DND-41 (cell line): ENCODE data around the gene CLMP.

ENCODE experiments used
- ATAC-seq: fragments of 200-7000 bp; cut with Tn5 transposase; 3 replicates; pipeline ENCODE4 v1.9.1; 2021; ENCODE audit warnings: low read depth; ENCODE audit not compliant: insufficient read depth
- DNase-seq: peaks from one replicate; pipeline ENCODE4 v3.0.0-alpha.2; 2020
- H2AFZ ChIP-seq: 2 replicates; pipeline ENCODE4 v1.6.0; 2012; ENCODE audit warnings: low read depth, low read length
- H3K27ac ChIP-seq: 2 replicates; pipeline ENCODE4 v1.5.1; 2012; ENCODE audit warnings: low read length, inconsistent platforms
- H3K27me3 ChIP-seq: fragments of 200-600 bp; sonication (generic); 2 replicates; pipeline ENCODE4 v1.6.0; 2012; ENCODE audit warnings: low read length, mild to moderate bottlenecking, inconsistent platforms; ENCODE audit not compliant: insufficient read depth, poor library complexity
- H3K36me3 ChIP-seq: 2 replicates; pipeline ENCODE4 v1.5.1; 2012; ENCODE audit warnings: low read length, inconsistent platforms; ENCODE audit not compliant: insufficient read depth
- H3K4me1 ChIP-seq: 2 replicates; pipeline ENCODE4 v1.5.1; 2012; ENCODE audit warnings: mild to moderate bottlenecking, low read length; ENCODE audit not compliant: insufficient read depth
- H3K4me2 ChIP-seq: 2 replicates; pipeline ENCODE4 v1.6.0; 2012; ENCODE audit warnings: mild to moderate bottlenecking, moderate library complexity, low read length, inconsistent platforms; ENCODE audit not compliant: insufficient read depth
- H3K4me3 ChIP-seq, 2 experiments: fragments of 200-600 bp in 1 of 2; shearing (Covaris generic) in 1 of 2; 2 replicates each; pipeline ENCODE4 v1.5.1; 2012 to 2016; ENCODE audit warnings: inconsistent platforms in 2 of 2, low read length in 2 of 2, mild to moderate bottlenecking in 2 of 2, low read depth in 1 of 2, moderate library complexity in 1 of 2
- H3K79me2 ChIP-seq: 2 replicates; pipeline ENCODE4 v1.6.0; 2012; ENCODE audit warnings: low read length, inconsistent platforms; ENCODE audit not compliant: insufficient read depth
- H3K9ac ChIP-seq: 2 replicates; pipeline ENCODE4 v1.6.0; 2012; ENCODE audit warnings: low read depth, mild to moderate bottlenecking, inconsistent platforms, low read length, moderate library complexity
- H3K9me3 ChIP-seq: 2 replicates; pipeline ENCODE4 v1.5.1; 2012; ENCODE audit warnings: low read length, moderate library complexity, mild to moderate bottlenecking, inconsistent platforms; ENCODE audit not compliant: insufficient read depth, severe bottlenecking
- H4K20me1 ChIP-seq: 2 replicates; pipeline ENCODE4 v1.6.0; 2012; ENCODE audit warnings: low read length; ENCODE audit not compliant: insufficient read depth
- EZH2 ChIP-seq: IDR thresholded peaks from 3 replicates; pipeline ENCODE4 v1.6.1; 2012; ENCODE audit warnings: borderline replicate concordance, low read depth, mild to moderate bottlenecking, moderate library complexity, low read length, inconsistent platforms; ENCODE audit not compliant: severe bottlenecking
- TF ChIP-seq, protein P1 (sequence below): IDR thresholded peaks from 2 replicates; pipeline ENCODE4 v1.5.1; 2012; ENCODE audit warnings: borderline replicate concordance, low read length, moderate library complexity, mild to moderate bottlenecking; ENCODE audit not compliant: poor library complexity, severe bottlenecking; ENCODE audit errors: extremely low read depth

CLMP gene

DNA sequence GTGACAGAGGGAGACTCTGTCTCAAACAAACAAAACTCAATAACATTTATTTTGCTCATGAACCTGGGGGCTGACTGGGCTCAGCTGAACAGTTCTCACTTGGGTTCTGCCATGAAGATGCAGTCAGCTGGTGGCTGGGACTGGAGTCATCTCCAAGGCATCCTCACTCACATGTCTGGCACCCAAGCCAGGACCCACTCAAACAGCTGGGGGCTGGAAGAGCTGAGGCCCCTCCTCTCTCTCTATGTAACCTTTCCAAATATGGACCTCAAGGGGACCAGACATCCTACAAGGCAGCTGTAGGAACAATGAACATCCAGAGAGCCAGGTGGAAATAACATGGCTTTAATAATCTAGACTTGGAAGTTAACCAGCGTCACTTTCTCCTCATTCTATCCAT, 149.9 kb downstream of the CLMP start:
- Histone ChIP-seq H3K4me2 (no peak overlapping the region), H3K79me2 (no peaks in the 10 kb centered on the region), H2AFZ (no peak overlapping the region), H3K36me3 (no peaks in the 10 kb centered on the region), H3K27ac (no peak overlapping the region), H4K20me1 (no peaks in the 10 kb centered on the region), H3K27me3 (no peaks in the 10 kb centered on the region), H3K4me1 (no peaks in the 10 kb centered on the region), H3K9me3 (no peaks in the 10 kb centered on the region), H3K9ac (no peak overlapping the region), H3K4me3 (no peak overlapping the region)
- TF ChIP-seq, protein P1, sequence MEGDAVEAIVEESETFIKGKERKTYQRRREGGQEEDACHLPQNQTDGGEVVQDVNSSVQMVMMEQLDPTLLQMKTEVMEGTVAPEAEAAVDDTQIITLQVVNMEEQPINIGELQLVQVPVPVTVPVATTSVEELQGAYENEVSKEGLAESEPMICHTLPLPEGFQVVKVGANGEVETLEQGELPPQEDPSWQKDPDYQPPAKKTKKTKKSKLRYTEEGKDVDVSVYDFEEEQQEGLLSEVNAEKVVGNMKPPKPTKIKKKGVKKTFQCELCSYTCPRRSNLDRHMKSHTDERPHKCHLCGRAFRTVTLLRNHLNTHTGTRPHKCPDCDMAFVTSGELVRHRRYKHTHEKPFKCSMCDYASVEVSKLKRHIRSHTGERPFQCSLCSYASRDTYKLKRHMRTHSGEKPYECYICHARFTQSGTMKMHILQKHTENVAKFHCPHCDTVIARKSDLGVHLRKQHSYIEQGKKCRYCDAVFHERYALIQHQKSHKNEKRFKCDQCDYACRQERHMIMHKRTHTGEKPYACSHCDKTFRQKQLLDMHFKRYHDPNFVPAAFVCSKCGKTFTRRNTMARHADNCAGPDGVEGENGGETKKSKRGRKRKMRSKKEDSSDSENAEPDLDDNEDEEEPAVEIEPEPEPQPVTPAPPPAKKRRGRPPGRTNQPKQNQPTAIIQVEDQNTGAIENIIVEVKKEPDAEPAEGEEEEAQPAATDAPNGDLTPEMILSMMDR = no peak
- TF ChIP-seq EZH2 = no peak
- ATAC-seq = 0 out of 3 replicates have a peak, but pooled peaks have one; percentile 19
- DNase-seq = no peak

DNA sequence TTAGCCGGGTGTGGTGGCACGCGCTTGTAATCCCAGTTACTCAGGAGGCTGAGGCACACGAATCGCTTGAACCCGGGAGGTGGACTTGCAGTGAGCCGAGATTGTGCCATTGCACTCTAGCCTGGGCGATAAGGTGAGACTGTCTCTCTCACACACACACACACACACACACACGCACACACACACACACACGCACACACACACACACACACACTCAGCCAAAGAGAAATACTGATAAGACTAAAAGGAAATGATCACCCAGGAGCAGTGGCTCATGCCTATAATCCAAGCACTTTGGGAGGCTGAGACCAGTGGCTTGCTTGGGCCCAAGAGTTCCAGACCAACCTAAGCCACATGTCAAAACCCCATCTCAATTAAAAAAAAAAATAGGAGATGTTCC, 153.9 kb downstream of the CLMP start:
- no peaks in the 10 kb centered on the region for H3K36me3 ChIP-seq
- H3K79me2 ChIP-seq = no peaks in the 10 kb centered on the region
- no peaks in the 10 kb centered on the region for H3K4me1 ChIP-seq
- no peak overlapping the region for H2AFZ ChIP-seq
- H3K4me3 ChIP-seq = no peak overlapping the region
- no peaks in the 10 kb centered on the region for H3K9me3 ChIP-seq
- no peak overlapping the region for H3K9ac ChIP-seq
- ATAC-seq (no peak), DNase-seq (no peak)
- H4K20me1 ChIP-seq = no peaks in the 10 kb centered on the region
- TF ChIP-seq, protein P1 = no peak
- TF ChIP-seq EZH2 = no peak
- no peak overlapping the region for H3K27ac ChIP-seq
- H3K27me3 ChIP-seq = no peaks in the 10 kb centered on the region
- H3K4me2 ChIP-seq = no peak overlapping the region

DNA sequence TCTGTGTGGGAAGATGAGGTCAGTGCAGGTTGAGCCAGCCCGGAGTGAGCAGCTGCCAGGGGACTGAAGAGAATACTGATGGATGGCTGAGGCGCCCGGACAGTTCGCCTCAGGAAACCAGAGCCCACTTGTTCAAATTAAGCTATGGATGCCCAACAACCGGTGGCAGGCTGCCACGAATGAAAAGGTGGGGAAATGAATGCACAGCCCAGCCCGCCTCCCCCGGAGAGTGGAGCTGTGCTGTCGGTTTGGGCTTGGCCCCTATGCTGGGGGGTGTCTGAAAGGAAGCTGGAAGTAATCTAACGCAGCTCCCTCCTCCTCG, 155.0 kb downstream of the CLMP start:
- no peaks in the 10 kb centered on the region for H3K4me1 ChIP-seq
- no peaks in the 10 kb centered on the region for H3K79me2 ChIP-seq
- DNase-seq = no peak
- H3K27ac ChIP-seq = no peak overlapping the region
- no peaks in the 10 kb centered on the region for H3K9me3 ChIP-seq
- H4K20me1 ChIP-seq = no peaks in the 10 kb centered on the region
- no peak overlapping the region for H3K4me2 ChIP-seq
- TF ChIP-seq, protein P1 = no peak
- no peak for TF ChIP-seq EZH2
- H3K4me3 ChIP-seq = no peak overlapping the region
- no peak for ATAC-seq
- no peak overlapping the region for H2AFZ ChIP-seq
- no peak overlapping the region for H3K9ac ChIP-seq
- no peaks in the 10 kb centered on the region for H3K36me3 ChIP-seq
- no peaks in the 10 kb centered on the region for H3K27me3 ChIP-seq

DNA sequence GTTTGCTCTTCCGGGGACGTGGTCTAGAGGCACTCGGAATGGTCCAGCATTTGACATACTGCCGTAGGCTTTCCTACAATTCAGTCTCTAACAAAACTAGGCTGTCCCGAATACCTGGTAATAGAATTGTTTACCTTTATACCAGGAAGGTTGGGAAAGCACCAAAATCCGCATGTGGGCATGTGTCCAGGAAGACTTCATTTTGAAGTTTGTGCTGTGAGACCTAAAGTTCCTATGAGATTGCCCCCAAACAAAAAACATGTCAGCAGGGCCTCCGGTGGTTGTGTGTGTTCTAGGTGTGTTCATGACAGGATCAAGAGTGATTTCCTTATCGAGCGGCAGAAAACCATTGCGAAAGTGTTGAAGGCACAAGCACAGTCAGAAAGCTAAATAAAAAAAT, 159.2 kb downstream of the CLMP start:
- TF ChIP-seq, protein P1 = no peak
- no peak for TF ChIP-seq EZH2
- no peak for ATAC-seq
- H4K20me1 ChIP-seq = no peaks in the 10 kb centered on the region

More for the DNA sequence above, 159.2 kb downstream of the CLMP start:
- H3K79me2 ChIP-seq = no peaks in the 10 kb centered on the region
- H3K36me3 ChIP-seq = no peaks in the 10 kb centered on the region
- H3K9me3 ChIP-seq = no peaks in the 10 kb centered on the region
- no peak overlapping the region for H2AFZ ChIP-seq
- H3K9ac ChIP-seq = no peak overlapping the region
- no peaks in the 10 kb centered on the region for H3K4me1 ChIP-seq
- H3K27ac ChIP-seq = no peak overlapping the region
- H3K4me2 ChIP-seq = no peak overlapping the region
- no peak for DNase-seq
- H3K4me3 ChIP-seq = no peak overlapping the region
- no peaks in the 10 kb centered on the region for H3K27me3 ChIP-seq
